Measurements from ENCODE around the gene OTOP2. TPM values are rescaled to one million over a fixed set of nuclear protein-coding genes. Genes with fewer than 3 reads are reported as not detected.

Gene OTOP2
- total and polyA plus RNA-seq, 9 of the 15 experiments (the other 6 are each of a cell fraction or from before 2014, with no cell fraction given) = 0.04 to 0.36 (median 0.14) TPM; not detected in 1

DNA sequence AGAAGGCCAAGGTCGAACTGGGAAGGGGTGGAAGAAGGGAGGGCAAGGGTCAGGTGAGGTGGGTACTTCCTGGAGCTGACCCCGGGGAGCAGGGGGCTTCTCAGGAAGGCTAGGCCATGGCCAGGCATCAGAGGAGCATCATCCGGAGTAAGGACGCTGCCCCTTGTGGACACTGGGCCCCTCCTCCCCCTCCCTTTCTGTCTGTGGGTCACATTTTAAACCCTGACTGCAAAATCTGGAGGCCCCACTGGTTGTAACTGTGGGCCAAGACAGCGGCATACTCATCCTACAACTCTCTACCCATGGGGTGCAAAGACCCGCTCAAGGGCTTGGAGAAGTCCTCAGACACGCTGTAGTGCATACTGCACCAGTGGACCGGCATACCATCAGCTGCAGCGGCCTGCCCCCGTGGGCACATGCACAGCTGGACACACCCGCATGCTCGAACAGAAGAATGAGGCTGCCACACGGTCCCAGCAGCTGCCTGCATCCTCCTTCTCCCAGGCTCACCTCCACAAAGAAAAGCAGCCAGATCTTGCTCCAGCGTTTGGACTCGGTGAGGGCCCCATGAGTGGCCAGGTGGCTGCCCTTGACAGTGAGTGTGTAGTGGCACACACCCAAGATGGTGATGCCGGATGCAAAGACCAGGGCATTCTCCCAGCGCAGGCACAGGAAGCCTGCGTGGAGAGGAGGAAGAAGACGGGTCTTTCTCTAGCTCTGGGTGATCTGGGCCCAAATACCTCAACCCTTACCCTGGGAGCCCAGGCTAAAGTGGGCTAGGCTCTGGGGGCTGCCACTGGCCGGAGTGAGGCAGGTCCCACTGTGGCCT, 31.8 kb upstream of the OTOP2 start (continued):
- TF ChIP-seq, protein P1, sequence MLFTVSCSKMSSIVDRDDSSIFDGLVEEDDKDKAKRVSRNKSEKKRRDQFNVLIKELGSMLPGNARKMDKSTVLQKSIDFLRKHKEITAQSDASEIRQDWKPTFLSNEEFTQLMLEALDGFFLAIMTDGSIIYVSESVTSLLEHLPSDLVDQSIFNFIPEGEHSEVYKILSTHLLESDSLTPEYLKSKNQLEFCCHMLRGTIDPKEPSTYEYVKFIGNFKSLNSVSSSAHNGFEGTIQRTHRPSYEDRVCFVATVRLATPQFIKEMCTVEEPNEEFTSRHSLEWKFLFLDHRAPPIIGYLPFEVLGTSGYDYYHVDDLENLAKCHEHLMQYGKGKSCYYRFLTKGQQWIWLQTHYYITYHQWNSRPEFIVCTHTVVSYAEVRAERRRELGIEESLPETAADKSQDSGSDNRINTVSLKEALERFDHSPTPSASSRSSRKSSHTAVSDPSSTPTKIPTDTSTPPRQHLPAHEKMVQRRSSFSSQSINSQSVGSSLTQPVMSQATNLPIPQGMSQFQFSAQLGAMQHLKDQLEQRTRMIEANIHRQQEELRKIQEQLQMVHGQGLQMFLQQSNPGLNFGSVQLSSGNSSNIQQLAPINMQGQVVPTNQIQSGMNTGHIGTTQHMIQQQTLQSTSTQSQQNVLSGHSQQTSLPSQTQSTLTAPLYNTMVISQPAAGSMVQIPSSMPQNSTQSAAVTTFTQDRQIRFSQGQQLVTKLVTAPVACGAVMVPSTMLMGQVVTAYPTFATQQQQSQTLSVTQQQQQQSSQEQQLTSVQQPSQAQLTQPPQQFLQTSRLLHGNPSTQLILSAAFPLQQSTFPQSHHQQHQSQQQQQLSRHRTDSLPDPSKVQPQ (CRISPR knock-in tag; IDR thresholded peaks at IDR 0.05; ENCODE audit: borderline replicate concordance) = no peak
- TF ChIP-seq ZNF134 (CRISPR knock-in tag; conservative IDR thresholded peaks at IDR 0.05) (no peak), CHD2 (IDR thresholded peaks at IDR 0.05; ENCODE audit: low read depth, low read length) (no peak), ZNF695 (CRISPR knock-in tag; IDR thresholded peaks at IDR 0.05) (no peak), ETS2 (tag; IDR thresholded peaks at IDR 0.05; ENCODE audit: borderline replicate concordance, poor library complexity, severe bottlenecking) (no peak), L3MBTL2 (IDR thresholded peaks at IDR 0.05) (no peak), CEBPB (tag; IDR thresholded peaks at IDR 0.05) (no peak)
- TF ChIP-seq, protein P2, sequence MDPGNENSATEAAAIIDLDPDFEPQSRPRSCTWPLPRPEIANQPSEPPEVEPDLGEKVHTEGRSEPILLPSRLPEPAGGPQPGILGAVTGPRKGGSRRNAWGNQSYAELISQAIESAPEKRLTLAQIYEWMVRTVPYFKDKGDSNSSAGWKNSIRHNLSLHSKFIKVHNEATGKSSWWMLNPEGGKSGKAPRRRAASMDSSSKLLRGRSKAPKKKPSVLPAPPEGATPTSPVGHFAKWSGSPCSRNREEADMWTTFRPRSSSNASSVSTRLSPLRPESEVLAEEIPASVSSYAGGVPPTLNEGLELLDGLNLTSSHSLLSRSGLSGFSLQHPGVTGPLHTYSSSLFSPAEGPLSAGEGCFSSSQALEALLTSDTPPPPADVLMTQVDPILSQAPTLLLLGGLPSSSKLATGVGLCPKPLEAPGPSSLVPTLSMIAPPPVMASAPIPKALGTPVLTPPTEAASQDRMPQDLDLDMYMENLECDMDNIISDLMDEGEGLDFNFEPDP (CRISPR knock-in tag; IDR thresholded peaks at IDR 0.05) = no peak
- TF ChIP-seq, protein P3, sequence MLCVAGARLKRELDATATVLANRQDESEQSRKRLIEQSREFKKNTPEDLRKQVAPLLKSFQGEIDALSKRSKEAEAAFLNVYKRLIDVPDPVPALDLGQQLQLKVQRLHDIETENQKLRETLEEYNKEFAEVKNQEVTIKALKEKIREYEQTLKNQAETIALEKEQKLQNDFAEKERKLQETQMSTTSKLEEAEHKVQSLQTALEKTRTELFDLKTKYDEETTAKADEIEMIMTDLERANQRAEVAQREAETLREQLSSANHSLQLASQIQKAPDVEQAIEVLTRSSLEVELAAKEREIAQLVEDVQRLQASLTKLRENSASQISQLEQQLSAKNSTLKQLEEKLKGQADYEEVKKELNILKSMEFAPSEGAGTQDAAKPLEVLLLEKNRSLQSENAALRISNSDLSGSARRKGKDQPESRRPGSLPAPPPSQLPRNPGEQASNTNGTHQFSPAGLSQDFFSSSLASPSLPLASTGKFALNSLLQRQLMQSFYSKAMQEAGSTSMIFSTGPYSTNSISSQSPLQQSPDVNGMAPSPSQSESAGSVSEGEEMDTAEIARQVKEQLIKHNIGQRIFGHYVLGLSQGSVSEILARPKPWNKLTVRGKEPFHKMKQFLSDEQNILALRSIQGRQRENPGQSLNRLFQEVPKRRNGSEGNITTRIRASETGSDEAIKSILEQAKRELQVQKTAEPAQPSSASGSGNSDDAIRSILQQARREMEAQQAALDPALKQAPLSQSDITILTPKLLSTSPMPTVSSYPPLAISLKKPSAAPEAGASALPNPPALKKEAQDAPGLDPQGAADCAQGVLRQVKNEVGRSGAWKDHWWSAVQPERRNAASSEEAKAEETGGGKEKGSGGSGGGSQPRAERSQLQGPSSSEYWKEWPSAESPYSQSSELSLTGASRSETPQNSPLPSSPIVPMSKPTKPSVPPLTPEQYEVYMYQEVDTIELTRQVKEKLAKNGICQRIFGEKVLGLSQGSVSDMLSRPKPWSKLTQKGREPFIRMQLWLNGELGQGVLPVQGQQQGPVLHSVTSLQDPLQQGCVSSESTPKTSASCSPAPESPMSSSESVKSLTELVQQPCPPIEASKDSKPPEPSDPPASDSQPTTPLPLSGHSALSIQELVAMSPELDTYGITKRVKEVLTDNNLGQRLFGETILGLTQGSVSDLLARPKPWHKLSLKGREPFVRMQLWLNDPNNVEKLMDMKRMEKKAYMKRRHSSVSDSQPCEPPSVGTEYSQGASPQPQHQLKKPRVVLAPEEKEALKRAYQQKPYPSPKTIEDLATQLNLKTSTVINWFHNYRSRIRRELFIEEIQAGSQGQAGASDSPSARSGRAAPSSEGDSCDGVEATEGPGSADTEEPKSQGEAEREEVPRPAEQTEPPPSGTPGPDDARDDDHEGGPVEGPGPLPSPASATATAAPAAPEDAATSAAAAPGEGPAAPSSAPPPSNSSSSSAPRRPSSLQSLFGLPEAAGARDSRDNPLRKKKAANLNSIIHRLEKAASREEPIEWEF (CRISPR knock-in tag; IDR thresholded peaks at IDR 0.05) = no peak
